Measurements from ENCODE around the gene DSG3.

The DSG3 gene

GRCh38 chr18:31445908-31446307, 1.6 kb upstream of the DSG3 start:
- no peak overlapping the region for H3K27ac ChIP-seq

GRCh38 chr18:31446854-31447253, 687 bp upstream of the DSG3 start:
- H3K27ac ChIP-seq = no peak overlapping the region
- no peak for TF ChIP-seq CTCF (conservative IDR thresholded peaks at IDR 0.05)

More at GRCh38 chr18:31445908-31446307, 1.6 kb upstream of the DSG3 start:
- TF ChIP-seq CTCF (conservative IDR thresholded peaks at IDR 0.05) = no peak

GRCh38 chr18:31450409-31450808, 2.9 kb downstream of the DSG3 start:
- H3K27ac ChIP-seq = no peak overlapping the region

GRCh38 chr18:31451625-31452024, 4.1 kb downstream of the DSG3 start:
- no peak for TF ChIP-seq CTCF (conservative IDR thresholded peaks at IDR 0.05)
- no peak overlapping the region for H3K27ac ChIP-seq

More at GRCh38 chr18:31450409-31450808, 2.9 kb downstream of the DSG3 start:
- no peak for TF ChIP-seq CTCF (conservative IDR thresholded peaks at IDR 0.05)

- TF ChIP-seq CTCF (conservative IDR thresholded peaks at IDR 0.05) = no peak
- H3K27ac ChIP-seq = no peak overlapping the region
These were observed 6.6 kb downstream of the DSG3 start for GRCh38 chr18:31454066-31454708.

GRCh38 chr18:31469629-31470028, 22.1 kb downstream of the DSG3 start:
- H3K27ac ChIP-seq = no peak overlapping the region
- no peak for TF ChIP-seq CTCF (conservative IDR thresholded peaks at IDR 0.05)

- H3K27ac ChIP-seq = no peak overlapping the region
- no peak for TF ChIP-seq CTCF (conservative IDR thresholded peaks at IDR 0.05)
These were observed 31.1 kb downstream of the DSG3 start for GRCh38 chr18:31478688-31479087.
